Subcutaneous abdominal adipose tissue (tissue), 5 donors: Measurements from ENCODE around the gene PGM1.

Source experiments
- H3K27ac ChIP-seq: one replicate; pipeline ENCODE4 v1.7.0; 2013; ENCODE audit warnings: low read depth, mild to moderate bottlenecking, inconsistent platforms, low read length, moderate library complexity
- H3K27me3 ChIP-seq, 5 donors: one replicate each; pipeline ENCODE4 v1.7.0; 2013; ENCODE audit warnings: low read length in 5 of 5, inconsistent platforms in 1 of 5; ENCODE audit not compliant: control insufficient read depth in 5 of 5, insufficient read depth in 4 of 5
- H3K36me3 ChIP-seq, 5 donors: one replicate each; pipeline ENCODE4 v1.7.0; 2013; ENCODE audit warnings: low read length in 5 of 5; ENCODE audit not compliant: control insufficient read depth in 5 of 5, insufficient read depth in 5 of 5
- H3K4me1 ChIP-seq, 5 donors: one replicate each; pipeline ENCODE4 v1.7.0; 2013; ENCODE audit warnings: low read length in 5 of 5, mild to moderate bottlenecking in 3 of 5, moderate library complexity in 1 of 5; ENCODE audit not compliant: control insufficient read depth in 5 of 5, insufficient read depth in 5 of 5
- H3K4me3 ChIP-seq, 5 donors: one replicate each; pipeline ENCODE4 v1.7.0; 2013; ENCODE audit warnings: low read length in 5 of 5, low read depth in 1 of 5
- H3K9ac ChIP-seq, 5 donors: one replicate each; pipeline ENCODE4 v1.7.0; 2013; ENCODE audit warnings: low read length in 5 of 5, mild to moderate bottlenecking in 4 of 5, moderate library complexity in 3 of 5
- H3K9me3 ChIP-seq, 5 donors: one replicate each; pipeline ENCODE4 v1.7.0; 2013; ENCODE audit warnings: low read length in 5 of 5; ENCODE audit not compliant: control insufficient read depth in 5 of 5
- donor health status: healthy.
- donor health status: healthy.
- donor health status: healthy.
- donor health status: healthy.
- donor health status: healthy.

The PGM1 gene

DNA sequence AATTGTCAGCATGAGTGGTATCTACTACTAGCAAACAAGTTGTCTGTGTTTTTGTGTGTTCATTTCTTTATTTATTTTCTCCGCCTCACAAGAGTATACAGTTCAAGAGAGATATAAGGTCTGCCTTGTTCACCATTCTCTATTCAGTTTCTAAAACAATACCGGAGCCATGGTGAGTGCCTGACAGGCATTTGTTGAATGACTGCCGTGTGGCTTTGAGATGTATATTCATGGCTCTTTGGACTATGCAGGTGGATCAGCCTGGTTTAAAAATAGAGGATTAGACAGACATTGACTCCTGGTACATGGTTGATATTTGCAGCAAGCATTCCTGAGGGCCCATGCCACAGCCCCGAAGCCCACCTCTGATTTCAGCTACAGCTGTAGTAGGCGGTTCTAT lies 89.7 kb downstream of the PGM1 start:
- no peak overlapping the region for H3K4me3 ChIP-seq

DNA sequence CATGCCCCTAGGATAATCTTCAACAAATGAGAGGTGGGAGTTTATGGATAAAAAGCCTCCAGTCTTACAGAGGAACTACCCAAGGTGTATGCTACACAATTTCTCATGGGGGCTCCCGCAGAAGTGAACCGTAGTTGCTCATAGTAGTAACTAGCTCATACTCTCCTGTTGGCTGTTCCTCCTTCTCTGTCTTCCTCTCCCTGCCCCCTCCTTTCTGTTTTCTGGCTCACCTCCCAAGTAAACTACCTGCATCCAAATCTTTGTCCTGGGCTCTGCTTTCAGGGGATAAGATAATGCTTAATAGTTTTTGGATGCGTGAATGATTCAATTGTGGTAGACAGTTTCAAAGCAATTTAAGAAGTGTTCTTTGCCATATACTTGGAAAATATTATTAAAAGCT lies 90.5 kb downstream of the PGM1 start:
- Histone ChIP-seq H3K36me3 (no peaks in the 10 kb centered on the region), H3K4me3 (no peak overlapping the region), H3K9me3 (no peaks in the 10 kb centered on the region), H3K27ac (no peak overlapping the region), H3K9ac (no peak overlapping the region), H3K4me1 (no peaks in the 10 kb centered on the region), H3K27me3 (no peaks in the 10 kb centered on the region)

More for the DNA sequence above, 89.7 kb downstream of the PGM1 start:
- H3K9ac ChIP-seq = no peak overlapping the region
- H3K27me3 ChIP-seq = no peaks in the 10 kb centered on the region
- H3K36me3 ChIP-seq = no peaks in the 10 kb centered on the region
- H3K4me1 ChIP-seq = no peaks in the 10 kb centered on the region
- no peak overlapping the region for H3K27ac ChIP-seq
- H3K9me3 ChIP-seq = no peaks in the 10 kb centered on the region

DNA sequence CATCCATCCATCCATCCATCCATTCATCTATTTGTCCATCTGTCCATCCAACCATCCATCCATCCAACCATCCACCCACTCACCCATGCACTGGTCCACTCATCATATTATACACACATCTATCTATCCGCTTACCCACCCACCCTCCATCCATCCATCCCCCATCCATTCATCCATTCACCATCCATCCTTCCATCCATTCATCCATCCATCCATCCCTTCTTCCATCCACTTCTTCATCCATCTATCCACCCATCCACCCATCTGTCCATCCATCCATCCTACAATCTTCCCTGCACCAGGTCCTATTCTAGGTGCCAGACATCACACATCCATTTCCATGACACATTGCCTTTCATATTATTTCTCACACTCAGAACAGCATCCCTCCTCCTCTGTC lies 93.5 kb downstream of the PGM1 start:
- no peaks in the 10 kb centered on the region for H3K4me1 ChIP-seq
- no peaks in the 10 kb centered on the region for H3K27me3 ChIP-seq
- no peaks in the 10 kb centered on the region for H3K9me3 ChIP-seq
- no peak overlapping the region for H3K9ac ChIP-seq
- H3K36me3 ChIP-seq = no peaks in the 10 kb centered on the region
- H3K4me3 ChIP-seq = no peak overlapping the region
- no peak overlapping the region for H3K27ac ChIP-seq

DNA sequence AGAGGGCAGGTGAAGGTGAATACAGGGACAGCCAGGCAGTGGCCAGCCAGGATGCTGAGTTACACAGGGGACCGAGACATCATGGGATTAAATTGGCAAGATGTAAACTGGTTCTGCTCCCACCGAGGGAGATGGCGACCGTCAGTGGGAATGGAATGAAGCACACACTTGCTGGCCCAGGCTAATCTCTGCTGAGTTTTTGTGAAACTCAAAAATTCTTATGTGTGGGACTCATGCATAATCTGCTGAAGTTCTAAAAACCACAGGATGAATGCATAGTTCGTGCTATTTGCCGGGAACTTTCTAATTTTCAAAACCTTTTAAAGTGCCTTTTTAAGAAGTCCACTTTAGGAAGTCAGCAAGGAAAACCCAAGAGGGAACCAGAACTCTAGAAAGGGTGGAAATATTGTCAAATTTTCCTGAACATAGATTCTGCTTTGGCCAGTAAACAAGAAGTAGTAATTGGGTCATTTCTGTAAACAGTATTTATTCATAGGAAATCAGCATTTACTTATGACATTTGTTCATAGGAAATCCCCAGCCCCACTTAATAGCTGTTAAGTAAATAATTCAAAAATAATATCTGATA lies 95.2 kb downstream of the PGM1 start:
- Histone ChIP-seq H3K36me3 (no peaks in the 10 kb centered on the region), H3K4me1 (peaks cover 0 to 5% (median 3%) of the 10 kb centered on the region in 5 donors), H3K27ac (no peak overlapping the region), H3K4me3 (no peak overlapping the region), H3K27me3 (no peaks in the 10 kb centered on the region), H3K9me3 (no peaks in the 10 kb centered on the region), H3K9ac (no peak overlapping the region)

DNA sequence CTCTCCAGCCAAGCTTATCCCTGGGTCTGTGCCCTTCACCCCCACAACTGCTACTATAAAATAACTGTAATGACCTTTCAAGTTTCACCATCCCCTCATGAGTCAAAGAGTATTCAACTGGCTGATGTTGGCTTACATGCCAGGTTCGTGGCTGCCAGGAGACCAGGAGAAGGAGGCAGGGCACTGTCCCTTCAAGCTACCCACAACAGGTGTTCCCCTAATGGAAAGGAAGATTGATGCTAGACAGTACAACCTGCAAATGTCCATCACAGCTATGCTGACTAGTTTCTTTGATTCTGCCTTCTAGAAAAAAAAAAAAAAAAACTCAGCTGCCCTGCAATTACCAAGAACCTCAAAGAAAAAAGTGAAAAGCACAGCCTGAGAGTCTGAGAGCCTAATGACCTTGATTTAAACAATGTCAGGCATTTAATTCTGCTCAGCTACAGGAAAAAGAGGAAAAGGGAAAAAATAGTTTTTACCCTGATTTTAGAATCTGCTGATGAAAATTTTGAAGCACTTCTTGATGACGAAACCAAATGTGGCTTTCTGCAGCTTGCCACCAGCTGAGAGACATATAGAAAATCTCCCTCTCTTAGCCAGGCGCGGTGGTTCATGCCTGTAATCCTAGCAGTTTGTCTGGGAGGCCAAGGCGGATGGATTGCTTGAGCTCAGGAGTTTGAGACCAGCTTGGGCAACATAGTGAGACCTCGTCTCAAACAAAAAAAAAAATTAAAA lies 97.9 kb downstream of the PGM1 start:
- Histone ChIP-seq H3K9ac (no peak overlapping the region), H3K9me3 (no peaks in the 10 kb centered on the region), H3K4me1 (peaks cover 0 to 5% (median 3%) of the 10 kb centered on the region in 5 donors), H3K27ac (no peak overlapping the region), H3K4me3 (no peak overlapping the region), H3K36me3 (no peaks in the 10 kb centered on the region), H3K27me3 (no peaks in the 10 kb centered on the region)

DNA sequence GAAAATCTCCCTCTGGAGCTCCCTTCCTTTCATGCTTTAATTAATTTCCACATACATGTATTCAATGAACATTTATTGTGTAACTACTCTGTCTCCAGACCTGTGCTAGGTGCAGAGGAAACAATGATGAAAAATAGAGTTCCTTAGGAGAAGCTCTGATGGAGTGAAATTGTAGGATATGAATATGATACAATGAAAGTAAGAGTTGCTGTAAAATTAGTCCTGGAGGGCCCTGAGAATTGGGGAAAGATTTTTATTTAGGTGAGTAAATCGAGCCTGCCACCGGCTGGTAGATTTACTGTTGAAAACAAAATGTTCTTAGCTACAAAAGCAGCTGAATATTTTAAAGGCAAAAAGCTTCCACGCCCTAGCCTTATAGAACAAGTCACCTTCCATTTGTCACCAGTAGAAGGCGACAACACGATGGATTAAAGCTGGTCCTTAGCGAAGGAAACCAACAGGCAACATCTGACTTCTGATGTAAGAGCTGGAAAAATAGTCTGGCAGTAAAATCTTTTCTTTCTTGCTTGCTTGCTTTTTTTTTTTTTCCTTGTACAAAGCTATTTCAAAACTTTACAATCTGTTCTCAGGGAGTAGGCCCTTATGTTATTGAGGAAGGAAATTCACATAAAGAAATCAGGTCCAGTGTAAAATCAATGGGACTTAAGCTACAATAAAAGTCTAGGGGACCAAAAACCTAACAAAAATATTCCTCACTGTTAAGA lies 98.7 kb downstream of the PGM1 start:
- Histone ChIP-seq H3K27me3 (no peaks in the 10 kb centered on the region), H3K27ac (peak overlapping the region; percentile 2), H3K36me3 (no peaks in the 10 kb centered on the region), H3K9ac (no peak overlapping the region), H3K9me3 (no peaks in the 10 kb centered on the region), H3K4me1 (peaks cover 0 to 5% (median 3%) of the 10 kb centered on the region in 5 donors), H3K4me3 (no peak overlapping the region)

DNA sequence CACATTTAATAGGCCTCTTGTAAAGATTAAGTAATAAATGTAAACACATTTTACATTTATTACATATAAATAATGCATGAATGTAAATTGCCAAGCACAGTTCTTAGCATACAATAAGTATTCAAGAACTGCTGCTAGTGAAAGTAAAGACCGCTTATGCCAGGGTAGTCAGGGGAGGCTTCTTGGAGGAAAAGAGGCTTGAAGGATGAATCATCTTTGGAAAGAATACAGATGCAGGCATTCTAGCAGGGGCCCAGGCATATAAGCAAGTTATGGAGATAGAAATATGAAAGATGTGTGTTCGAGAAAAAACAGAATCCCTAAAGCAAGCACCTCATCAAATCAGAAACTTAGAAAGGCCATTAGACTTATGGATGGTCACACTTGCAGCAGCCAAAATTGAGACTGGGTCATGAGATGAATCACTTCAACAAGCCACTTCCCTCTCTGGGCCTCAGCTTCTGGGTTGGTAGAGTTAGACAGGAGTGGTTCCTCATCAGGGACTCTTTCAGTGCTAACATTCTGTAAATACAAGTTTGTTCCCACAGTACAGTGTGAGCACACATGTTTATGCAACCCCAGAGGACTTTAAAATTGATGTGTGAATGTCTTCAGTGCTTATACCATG lies 100.8 kb downstream of the PGM1 start:
- H3K9ac ChIP-seq = no peak overlapping the region
- no peaks in the 10 kb centered on the region for H3K9me3 ChIP-seq
- H3K4me1 ChIP-seq = peaks cover 0 to 5% (median 3%) of the 10 kb centered on the region in 5 donors
- H3K27me3 ChIP-seq = no peaks in the 10 kb centered on the region
- no peak overlapping the region for H3K4me3 ChIP-seq
- no peak overlapping the region for H3K27ac ChIP-seq
- no peaks in the 10 kb centered on the region for H3K36me3 ChIP-seq

DNA sequence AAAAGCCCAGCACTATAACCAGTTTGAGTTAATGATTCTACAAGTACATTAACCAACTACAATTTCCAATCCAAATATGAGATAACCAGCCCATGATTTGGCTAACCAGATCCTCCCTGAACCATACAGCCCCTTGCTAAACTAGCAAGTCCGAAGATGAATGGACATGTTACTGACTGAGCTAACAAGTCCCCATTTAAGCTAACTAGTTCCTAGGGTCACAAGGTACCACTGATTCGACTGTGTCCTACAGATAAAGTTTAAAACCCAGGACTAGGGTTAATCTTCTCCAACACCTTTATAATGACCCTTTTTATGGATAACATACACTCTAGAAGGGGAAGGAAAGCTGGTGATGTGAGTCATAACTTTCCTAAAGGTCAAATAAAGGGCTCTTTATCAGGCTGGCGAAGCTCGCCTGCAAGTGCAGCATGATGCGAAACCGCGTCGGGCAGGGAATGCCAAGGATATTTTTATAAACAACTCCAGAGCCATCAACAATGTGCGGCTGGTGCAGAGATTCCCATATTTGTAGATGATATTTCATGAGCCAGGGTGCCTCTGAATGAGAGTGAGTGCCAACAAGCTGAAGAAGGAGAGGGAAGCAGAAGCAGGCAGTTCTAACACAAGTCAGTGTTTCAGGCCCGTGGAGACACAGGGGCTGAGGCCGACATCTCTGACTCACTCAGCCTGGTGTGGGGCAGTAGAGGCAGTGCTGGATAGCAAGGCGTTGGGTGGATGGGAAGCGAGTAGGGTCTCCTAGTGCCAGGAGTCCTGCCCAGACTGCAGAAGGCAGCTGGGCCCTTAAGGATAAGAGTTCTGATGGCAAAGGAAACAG lies 105.0 kb downstream of the PGM1 start:
- H3K4me3 ChIP-seq = no peak overlapping the region
- H3K36me3 ChIP-seq = no peaks in the 10 kb centered on the region
- no peaks in the 10 kb centered on the region for H3K4me1 ChIP-seq
- H3K9me3 ChIP-seq = no peaks in the 10 kb centered on the region
- no peak overlapping the region for H3K27ac ChIP-seq
- no peaks in the 10 kb centered on the region for H3K27me3 ChIP-seq
- H3K9ac ChIP-seq = no peak overlapping the region

DNA sequence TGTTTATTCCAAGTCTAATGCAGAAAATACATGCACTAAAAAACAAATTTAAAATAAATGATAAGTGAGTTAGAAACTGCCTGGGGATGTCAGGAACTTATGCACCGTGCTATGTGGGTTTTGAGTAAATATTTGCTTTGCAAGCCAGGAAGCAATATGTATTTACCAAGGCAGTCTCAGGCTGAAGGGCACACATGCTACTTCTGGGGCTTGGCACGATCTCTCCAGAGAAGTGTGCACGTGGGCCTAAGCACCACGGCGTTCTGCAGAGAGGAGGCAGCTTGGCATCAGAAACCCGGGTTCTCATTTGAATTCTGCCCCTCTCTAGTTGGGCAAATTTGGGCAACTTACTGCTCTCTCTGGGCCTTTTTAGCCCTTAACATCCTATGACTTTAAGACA lies 108.0 kb downstream of the PGM1 start:
- Histone ChIP-seq H3K4me1 (no peaks in the 10 kb centered on the region), H3K4me3 (no peak overlapping the region), H3K9me3 (no peaks in the 10 kb centered on the region), H3K27me3 (no peaks in the 10 kb centered on the region), H3K9ac (no peak overlapping the region), H3K27ac (no peak overlapping the region), H3K36me3 (no peaks in the 10 kb centered on the region)
